Measurements from ENCODE around the gene SH3D19.

SH3D19 gene

DNA sequence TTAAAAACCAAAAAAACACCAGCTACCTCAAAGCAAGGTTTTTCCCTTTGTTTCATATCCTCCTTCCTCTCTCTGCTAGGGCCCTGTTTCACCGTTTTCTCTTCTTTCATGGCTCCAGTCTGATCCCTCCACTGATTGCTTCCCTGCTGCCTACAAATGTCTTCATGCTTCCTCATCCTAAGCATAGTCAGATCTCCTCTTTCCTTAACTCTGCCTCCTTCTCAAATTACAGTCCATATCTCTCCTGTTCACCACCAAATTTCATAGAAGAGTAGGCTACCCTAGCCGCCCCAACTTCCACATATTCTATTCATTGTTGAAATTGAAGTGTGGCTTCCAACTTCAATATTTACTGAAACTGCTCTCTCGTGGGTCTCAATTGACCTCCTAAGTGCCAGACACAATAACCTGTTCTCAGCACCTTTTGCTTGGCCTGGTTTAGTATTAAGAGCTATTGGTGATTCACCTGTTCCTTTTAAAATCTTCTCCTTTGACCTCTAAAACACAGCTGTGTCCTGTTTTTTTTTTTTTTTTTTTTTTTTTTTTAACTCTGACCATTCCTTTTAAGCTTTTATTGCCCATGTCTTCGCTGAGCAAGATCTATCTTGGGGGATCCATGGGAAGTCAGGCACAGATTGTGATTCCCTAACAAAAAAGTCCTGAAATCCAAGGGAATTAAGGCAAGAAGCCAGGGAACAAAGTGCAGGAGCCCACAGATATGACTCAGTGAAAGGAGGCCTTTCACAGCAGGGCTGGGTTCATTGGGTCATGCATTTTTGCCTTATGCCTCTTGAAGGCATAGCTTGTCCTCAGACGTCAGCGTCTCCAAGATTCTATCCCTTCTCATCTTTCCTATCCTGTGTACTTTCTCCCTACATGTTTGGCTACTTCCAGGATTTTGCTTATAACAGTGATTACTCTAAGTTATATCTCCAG lies 140.6 kb downstream of the SH3D19 start:
- DNase-seq: no peak

DNA sequence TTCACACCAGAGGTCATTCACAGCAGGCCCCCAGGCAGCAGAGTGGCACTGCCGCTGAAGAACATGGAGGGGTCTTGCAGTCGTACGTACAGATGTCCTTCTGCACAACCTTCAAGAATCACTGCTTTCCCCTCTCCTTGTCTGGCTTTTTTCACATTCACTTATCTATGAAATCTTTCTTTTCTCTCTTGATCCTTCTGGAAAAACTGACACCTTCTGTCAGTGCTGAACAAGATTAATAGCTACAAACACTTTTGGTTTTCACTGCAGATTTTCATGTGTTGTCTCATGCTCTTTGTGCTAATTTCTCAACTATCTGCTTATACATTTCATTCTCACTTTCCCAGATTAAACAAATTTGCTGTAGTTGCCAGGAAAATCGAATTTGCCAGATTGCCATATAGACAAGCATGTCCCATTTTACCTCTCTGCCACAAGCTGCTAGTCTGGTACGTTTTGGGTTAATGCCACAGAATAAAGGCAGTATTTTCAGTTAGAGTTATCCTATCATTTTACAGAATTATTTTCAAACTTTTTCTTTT lies 142.9 kb downstream of the SH3D19 start:
- no peak for DNase-seq

DNA sequence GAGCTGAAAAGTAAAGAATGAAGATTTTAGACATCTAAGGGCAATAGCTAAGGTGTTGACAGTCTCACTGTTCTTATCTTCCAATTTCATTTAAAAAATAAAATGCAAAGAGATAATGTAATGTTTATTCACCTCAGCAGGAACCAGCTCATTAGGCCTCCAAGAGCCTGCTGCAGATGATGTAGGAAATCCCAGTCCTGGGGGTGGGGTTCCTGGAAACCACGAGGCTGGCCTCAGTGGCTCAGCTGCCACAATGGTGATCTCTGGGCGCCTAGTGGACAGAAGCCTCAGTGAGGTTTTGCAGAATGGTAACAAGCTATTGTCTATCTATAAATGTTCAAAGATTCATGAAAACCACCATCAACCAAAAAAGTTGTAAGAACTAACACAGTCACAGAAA lies 148.7 kb downstream of the SH3D19 start:
- DNase-seq: no peak

GRCh38 chr4:151175754-151176631 lies 149.4 kb downstream of the SH3D19 start:
- no peak for DNase-seq

DNA sequence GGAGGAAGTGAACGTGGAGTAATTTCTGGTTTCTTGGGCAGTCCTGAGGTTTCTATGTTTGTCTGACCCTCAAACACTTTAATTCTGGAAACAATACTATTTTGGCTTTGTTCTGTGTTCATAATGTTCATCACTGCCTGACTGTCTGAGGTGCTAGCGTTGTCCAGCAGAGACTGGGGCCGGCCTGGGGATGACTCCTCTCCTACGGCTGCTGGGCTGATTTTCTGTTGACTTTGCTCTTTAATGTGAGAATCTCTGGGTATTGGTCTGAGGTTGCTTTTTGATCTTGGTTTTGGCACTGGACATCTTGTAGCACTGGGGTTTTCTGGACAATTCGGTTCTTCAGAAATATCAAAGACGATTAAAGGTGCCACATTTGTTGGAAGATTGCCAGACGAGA lies 150.2 kb downstream of the SH3D19 start:
- DNase-seq: no peak

- DNase-seq: no peak
Measured at GRCh38 chr4:151174784-151175183, 150.6 kb downstream of the SH3D19 start.

DNA sequence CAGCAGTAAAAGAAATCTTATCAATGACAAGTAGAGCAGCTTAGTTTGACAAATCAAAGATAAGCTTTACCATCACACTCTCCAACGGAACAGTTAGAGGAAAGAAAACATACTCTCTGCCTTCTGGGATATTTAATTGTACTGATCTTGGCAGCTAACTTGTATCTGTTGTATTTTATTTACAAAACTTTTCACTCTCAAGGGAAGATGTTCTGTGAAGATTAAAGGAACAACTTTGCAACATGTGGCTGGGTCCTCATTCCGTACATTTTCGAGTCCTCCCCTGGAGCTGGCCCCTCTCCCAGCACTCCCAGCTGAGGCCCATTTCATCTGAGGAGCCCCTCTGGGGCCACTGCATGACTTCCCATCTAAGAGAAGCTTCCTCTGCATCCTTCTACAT lies 151.5 kb downstream of the SH3D19 start:
- DNase-seq: no peak

- no peak for DNase-seq
Measured at GRCh38 chr4:151169900-151170299, 155.5 kb downstream of the SH3D19 start.

DNA sequence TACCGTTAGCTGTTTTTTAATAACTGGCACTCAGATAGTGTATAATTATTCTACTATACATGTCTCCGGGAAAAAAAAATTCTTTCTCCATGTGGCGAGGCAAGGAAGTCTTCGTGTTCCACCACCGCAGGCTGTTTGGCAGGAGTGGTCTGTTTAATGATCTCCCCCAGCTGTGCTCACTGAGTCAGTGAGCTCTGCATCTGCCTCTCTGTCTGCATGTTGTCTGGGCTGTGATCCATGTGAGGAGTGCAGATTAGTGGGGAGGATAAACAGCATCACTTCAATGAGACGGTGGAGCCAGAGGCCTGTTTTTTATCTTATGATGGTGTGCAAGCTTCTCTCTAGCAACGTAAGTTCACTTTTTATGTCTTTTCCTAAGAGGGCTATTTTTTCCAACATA lies 156.2 kb downstream of the SH3D19 start:
- no peak for DNase-seq

DNA sequence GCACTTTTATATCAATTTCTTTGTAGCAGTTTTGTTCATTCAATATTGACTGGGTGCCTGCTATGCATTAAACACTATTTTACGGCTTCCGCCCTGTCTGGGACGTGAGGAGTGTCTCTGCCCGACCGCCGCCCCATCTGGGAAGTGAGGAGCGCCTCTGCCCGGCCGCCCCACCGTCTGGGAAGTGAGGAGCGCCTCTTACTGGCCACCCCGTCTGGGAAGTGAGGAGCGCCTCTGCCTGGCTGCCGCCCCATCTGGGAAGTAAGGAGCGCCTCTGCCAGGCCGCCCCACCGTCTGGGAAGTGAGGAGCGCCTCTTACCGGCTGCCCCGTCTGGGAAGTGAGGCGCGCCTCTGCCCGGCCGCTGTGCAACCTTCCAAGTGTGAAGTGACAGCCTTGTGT lies 157.8 kb downstream of the SH3D19 start:
- no peak for DNase-seq

DNA sequence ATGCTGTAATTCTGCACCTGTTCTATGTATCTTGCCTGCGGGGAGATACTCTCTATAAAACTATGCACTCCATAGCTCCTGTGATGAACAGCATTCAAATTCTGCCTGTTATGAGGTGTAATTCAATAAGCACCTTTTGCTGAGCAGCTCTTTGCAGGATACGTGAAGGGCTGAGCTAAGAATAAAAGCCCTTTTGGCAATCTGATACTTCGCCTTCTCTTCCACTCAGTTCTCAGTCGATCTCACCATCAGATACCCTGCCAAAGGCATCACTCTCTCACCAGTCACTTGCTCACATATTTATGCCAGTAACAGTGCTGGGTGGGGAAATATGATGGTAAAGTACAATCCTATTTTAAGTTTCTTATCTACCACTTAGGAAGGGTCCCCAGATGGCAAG lies 158.8 kb downstream of the SH3D19 start:
- no peak for DNase-seq

DNA sequence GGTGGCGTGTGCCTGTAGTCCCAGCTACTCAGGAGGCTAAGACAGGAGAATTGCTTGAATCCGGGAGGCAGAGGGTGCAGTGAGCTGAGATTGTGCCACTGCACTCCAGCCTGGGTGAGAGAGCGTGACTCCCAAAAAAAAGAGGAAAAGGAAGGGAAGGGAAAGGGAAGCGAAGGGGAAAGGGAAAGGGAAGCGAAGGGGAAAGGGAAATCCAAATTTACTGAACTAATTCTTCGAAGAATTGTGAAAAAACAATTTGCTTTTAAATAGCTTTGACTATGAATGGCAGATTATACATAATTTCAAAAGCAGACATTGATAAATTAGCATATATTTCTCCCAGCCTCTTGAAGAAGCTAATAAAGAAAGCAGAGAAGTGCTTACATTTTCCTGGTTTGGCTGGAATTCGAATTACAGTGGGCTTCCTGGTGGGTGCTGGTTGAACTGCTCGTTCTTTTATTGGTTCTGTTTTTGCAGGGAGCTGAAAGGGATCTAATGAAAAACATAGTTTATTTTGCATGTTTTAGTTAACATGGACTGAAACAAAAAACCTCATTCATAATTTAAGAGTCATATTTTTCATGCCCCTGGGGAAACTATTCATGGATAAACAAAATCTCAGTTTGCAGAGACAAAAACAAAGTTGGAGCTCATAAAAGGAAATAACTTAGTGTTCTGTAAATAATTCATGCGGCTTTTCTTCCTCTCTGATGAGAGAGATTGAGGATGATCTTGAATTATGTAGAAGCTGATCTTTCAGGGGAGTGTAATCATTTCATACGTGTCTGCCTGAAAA lies 160.0 kb downstream of the SH3D19 start:
- DNase-seq: no peak

GRCh38 chr4:151163855-151164254 lies 161.6 kb downstream of the SH3D19 start:
- DNase-seq: no peak

- no peak for DNase-seq
Measured at GRCh38 chr4:151158979-151159378, 166.4 kb downstream of the SH3D19 start.

DNA sequence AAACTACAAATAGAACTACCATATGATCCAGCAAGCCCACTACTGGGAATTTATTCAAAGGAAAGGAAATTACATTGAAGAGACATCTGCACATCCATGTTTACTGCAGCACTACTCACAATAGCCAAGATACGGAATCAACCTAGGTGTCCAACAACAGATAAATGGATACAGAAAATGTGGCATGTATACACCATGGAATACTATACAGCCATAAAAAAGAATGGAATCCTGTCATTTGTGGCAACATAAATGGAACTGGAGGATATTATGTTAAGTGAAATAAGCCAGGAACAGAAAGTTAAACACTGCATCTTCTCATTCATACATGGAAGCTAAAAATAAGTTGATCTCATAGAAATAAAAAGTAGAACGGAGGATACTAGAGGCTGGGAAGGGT lies 167.9 kb downstream of the SH3D19 start:
- no peak for DNase-seq

DNA sequence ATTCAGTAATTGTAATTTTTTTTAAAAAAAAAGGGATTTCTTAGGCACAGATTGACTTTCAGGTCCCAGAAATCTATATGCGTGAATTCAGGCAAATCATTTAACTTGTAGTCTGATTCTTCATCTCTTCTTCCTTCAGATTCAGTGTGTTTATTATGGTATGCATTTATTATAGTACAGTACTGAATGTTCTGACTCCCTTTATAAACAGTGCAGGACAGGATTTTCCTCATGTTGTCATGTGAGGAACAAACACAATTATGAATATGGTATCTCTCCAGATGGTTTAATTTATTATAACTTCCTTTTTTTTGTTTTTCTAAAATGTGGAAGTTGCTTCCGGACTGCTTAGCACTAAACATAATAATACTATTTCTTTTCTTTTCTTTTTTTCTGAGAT lies 171.8 kb downstream of the SH3D19 start:
- no peak for DNase-seq

GRCh38 chr4:151152028-151152427 lies 173.4 kb downstream of the SH3D19 start:
- no peak for DNase-seq

- no peak for DNase-seq
Measured at GRCh38 chr4:151150821-151151580, 174.4 kb downstream of the SH3D19 start.

DNA sequence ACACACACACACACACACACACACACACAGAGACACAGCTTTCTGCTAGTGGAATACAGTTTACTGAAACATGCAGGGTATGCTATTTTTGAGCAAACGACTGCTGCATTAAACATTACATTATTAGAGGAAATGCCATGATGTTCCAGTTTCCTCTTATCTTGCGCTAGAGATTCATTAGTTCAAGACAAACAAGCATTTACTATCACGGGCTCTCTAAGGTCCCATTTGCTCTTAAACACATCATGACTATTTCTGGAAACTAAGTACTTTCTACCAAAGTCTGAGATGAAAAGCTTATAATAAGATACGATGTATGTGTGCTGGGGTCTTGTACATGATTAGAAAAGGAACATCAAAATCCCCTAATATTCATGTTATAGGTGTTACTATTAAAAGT lies 177.1 kb downstream of the SH3D19 start:
- DNase-seq: no peak

GRCh38 chr4:151147000-151147399 lies 178.4 kb downstream of the SH3D19 start:
- no peak for DNase-seq

DNA sequence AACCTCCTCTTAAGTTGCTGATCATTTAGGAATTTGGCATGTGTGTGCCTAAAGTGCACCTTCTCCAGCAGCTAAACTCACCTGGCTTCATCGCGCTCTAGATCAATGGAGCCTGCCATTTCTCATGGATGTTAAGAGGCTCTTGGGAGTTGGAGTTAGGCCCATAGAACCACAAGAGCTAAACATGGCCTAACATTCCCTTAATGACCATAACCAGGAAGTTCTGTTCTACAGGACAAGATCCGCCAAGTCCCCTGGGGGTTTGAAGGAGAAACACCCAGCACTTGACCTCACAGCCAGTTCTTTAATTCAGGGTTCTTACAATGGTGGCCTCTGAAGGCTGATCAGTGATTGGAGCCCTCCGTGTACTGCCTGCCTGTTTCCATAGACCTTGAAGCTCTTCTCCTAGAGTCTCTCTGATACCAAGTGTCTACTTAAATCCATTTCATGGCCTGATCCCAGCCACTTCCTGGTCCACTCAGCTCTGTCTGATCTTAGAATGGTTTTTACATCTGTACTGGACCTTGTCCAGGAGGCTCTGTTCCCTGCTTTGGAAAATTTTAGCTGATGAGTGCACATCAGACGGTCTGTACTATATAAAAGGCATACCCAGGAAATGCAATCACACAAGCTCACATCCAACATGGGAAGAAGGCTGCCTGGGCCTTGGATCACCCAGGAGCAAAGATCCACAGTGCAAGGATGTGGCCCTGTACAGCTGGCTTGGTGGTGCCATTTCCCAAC lies 180.9 kb downstream of the SH3D19 start:
- DNase-seq: no peak

Measured in stimulated activated naive CD4-positive, alpha-beta T cell (primary cell).